GM19351 (cell line): ENCODE results near the gene NUDT17.

Experiments used
- ATAC-seq: cut with Tn5 transposase; IDR thresholded peaks from one replicate; pipeline ENCODE4 v1.9.1; 2021; ENCODE audit warnings: mild to moderate bottlenecking, moderate library complexity; ENCODE audit not compliant: unreplicated experiment

The NUDT17 gene

GRCh38 chr1:145887631-145888030 lies 42.2 kb downstream of the NUDT17 start:
- no peak for ATAC-seq

GRCh38 chr1:145889722-145890121 lies 44.3 kb downstream of the NUDT17 start:
- no peak for ATAC-seq

- ATAC-seq, result no peak
Measured at GRCh38 chr1:145891143-145891542, 45.7 kb downstream of the NUDT17 start.

- no peak for ATAC-seq
Measured at GRCh38 chr1:145891587-145892485, 46.4 kb downstream of the NUDT17 start.

- ATAC-seq, result no peak
Measured at GRCh38 chr1:145892486-145893087, 47.2 kb downstream of the NUDT17 start.

GRCh38 chr1:145893306-145894055 lies 48.1 kb downstream of the NUDT17 start:
- no peak for ATAC-seq

- ATAC-seq, result no peak
Measured at GRCh38 chr1:145895471-145895870, 50.0 kb downstream of the NUDT17 start.

GRCh38 chr1:145897969-145898368 lies 52.5 kb downstream of the NUDT17 start:
- no peak for ATAC-seq
